WTC11 (cell line): ENCODE measurements around the gene CAV2. TPM values are rescaled to one million over a fixed set of nuclear protein-coding genes. Genes with fewer than 3 reads are reported as not detected.

Experiments used
- ATAC-seq: fragments of 200-7000 bp; cut with Tn5 transposase; 2 replicates; pipeline ENCODE4 v1.10.0; 2021; ENCODE audit warnings: mild to moderate bottlenecking, moderate library complexity
- CTCF ChIA-PET: fragments of 300-600 bp; sonication (Branson Sonifier 250); formaldehyde crosslinking; loops from one replicate; lab custom pipeline; 2021; ENCODE audit warnings: antibody characterized with exemption; lab: Charles Lee
- POLR2A ChIA-PET: fragments of 350-600 bp; sonication (Branson Sonifier 250); formaldehyde crosslinking; loops from one replicate; lab custom pipeline; 2021; ENCODE audit warnings: antibody characterized with exemption; lab: Charles Lee
- DNase-seq: peaks from one replicate; pipeline ENCODE4 v3.0.0; 2021; ENCODE audit warnings: low spot score
- H3K27ac Mint-ChIP-seq: 2 replicates; pipeline ENCODE4 v1.8.0; 2021; ENCODE audit warnings: mixed read lengths
- H3K27me3 Mint-ChIP-seq: 2 replicates; pipeline ENCODE4 v1.8.0; 2021; ENCODE audit warnings: low read depth, mild to moderate bottlenecking, moderate library complexity, mixed read lengths
- H3K36me3 Mint-ChIP-seq: 2 replicates; pipeline ENCODE4 v1.8.0; 2021; ENCODE audit warnings: mixed read lengths
- H3K4me1 Mint-ChIP-seq: 2 replicates; pipeline ENCODE4 v1.8.0; 2022; ENCODE audit warnings: mixed read lengths
- H3K4me3 Mint-ChIP-seq: 2 replicates; pipeline ENCODE4 v1.8.0; 2021; ENCODE audit warnings: mild to moderate bottlenecking, moderate library complexity, mixed read lengths
- H3K9me3 Mint-ChIP-seq: 2 replicates; pipeline ENCODE4 v1.8.0; 2021; ENCODE audit warnings: mixed read lengths
- CBFB ChIP-seq: sonication (generic); formaldehyde crosslinking; IDR thresholded peaks from 2 replicates; pipeline ENCODE4 v1.8.1; 2022; ENCODE audit warnings: mild to moderate bottlenecking, low read depth, missing genetic modification reagents
- ELF4 ChIP-seq: sonication (generic); formaldehyde crosslinking; IDR thresholded peaks from 2 replicates; pipeline ENCODE4 v1.8.1; 2022; ENCODE audit warnings: low read depth, mild to moderate bottlenecking, moderate library complexity, missing genetic modification reagents
- FOXP1 ChIP-seq: sonication (generic); formaldehyde crosslinking; IDR thresholded peaks from 2 replicates; pipeline ENCODE4 v1.8.0; 2022; ENCODE audit warnings: missing genetic modification reagents, mild to moderate bottlenecking, moderate library complexity, borderline replicate concordance
- IRF2 ChIP-seq: sonication (generic); formaldehyde crosslinking; IDR thresholded peaks from 2 replicates; pipeline ENCODE4 v1.8.0; 2022; ENCODE audit warnings: low read depth, missing genetic modification reagents, borderline replicate concordance
- NFATC4 ChIP-seq: fragments of 250-450 bp; sonication (Bioruptor Pico); IDR thresholded peaks from 2 replicates; pipeline ENCODE4 v1.9.0; 2021; ENCODE audit warnings: mild to moderate bottlenecking
- NFE2L1 ChIP-seq: sonication (generic); formaldehyde crosslinking; IDR thresholded peaks from 2 replicates; pipeline ENCODE4 v1.8.1; 2023; ENCODE audit warnings: missing genetic modification reagents
- RORB ChIP-seq: fragments of 250-450 bp; sonication (Bioruptor Pico); IDR thresholded peaks from 2 replicates; pipeline ENCODE4 v1.9.0; 2021; ENCODE audit warnings: mild to moderate bottlenecking
- SMAD4 ChIP-seq: sonication (generic); formaldehyde crosslinking; IDR thresholded peaks from 2 replicates; pipeline ENCODE4 v1.8.0; 2022; ENCODE audit warnings: mild to moderate bottlenecking, missing genetic modification reagents
- SP1 ChIP-seq: sonication (generic); formaldehyde crosslinking; conservative IDR thresholded peaks from 2 replicates; pipeline ENCODE4 v1.8.1; 2022; ENCODE audit warnings: missing genetic modification reagents
- ZNF219 ChIP-seq: sonication (generic); formaldehyde crosslinking; IDR thresholded peaks from 2 replicates; pipeline ENCODE4 v1.8.0; 2023; ENCODE audit warnings: missing genetic modification reagents, mild to moderate bottlenecking, borderline replicate concordance
- ZNF263 ChIP-seq: sonication (generic); formaldehyde crosslinking; IDR thresholded peaks from 2 replicates; pipeline ENCODE4 v1.8.1; 2022; ENCODE audit warnings: low read depth, mild to moderate bottlenecking, moderate library complexity, missing genetic modification reagents
- ZNF671 ChIP-seq: fragments of 250-450 bp; sonication (Bioruptor Pico); IDR thresholded peaks from 2 replicates; pipeline ENCODE4 v1.8.0; 2021; ENCODE audit warnings: mild to moderate bottlenecking
- total RNA-seq: library from RNA; stranded (reverse); gene quantifications from 3 replicates; pipeline ENCODE4 v1.2.3, GENCODE V29; 2021
- TF ChIP-seq, protein P1 (sequence below): sonication (generic); formaldehyde crosslinking; IDR thresholded peaks from 2 replicates; pipeline ENCODE4 v1.8.1; 2022; ENCODE audit warnings: low read depth, missing genetic modification reagents, borderline replicate concordance
- TF ChIP-seq, protein P2 (sequence below): sonication (generic); formaldehyde crosslinking; IDR thresholded peaks from 2 replicates; pipeline ENCODE4 v1.8.1; 2023; ENCODE audit warnings: mild to moderate bottlenecking, missing genetic modification reagents, borderline replicate concordance
- TF ChIP-seq, protein P3 (sequence below): fragments of 250-450 bp; sonication (Bioruptor Pico); IDR thresholded peaks from 2 replicates; pipeline ENCODE4 v1.9.0; 2021; ENCODE audit warnings: mild to moderate bottlenecking
- TF ChIP-seq, protein P4 (sequence below): fragments of 200-600 bp; IDR thresholded peaks from 2 replicates; pipeline ENCODE4 v1.8.0; 2022; ENCODE audit warnings: antibody characterized with exemption
- TF ChIP-seq, protein P5 (sequence below): sonication (generic); formaldehyde crosslinking; IDR thresholded peaks from 2 replicates; pipeline ENCODE4 v1.8.1; 2022; ENCODE audit warnings: missing genetic modification reagents, borderline replicate concordance

Gene CAV2
- total RNA-seq, 1 experiment from 2014 or later: 4.3 TPM

DNA sequence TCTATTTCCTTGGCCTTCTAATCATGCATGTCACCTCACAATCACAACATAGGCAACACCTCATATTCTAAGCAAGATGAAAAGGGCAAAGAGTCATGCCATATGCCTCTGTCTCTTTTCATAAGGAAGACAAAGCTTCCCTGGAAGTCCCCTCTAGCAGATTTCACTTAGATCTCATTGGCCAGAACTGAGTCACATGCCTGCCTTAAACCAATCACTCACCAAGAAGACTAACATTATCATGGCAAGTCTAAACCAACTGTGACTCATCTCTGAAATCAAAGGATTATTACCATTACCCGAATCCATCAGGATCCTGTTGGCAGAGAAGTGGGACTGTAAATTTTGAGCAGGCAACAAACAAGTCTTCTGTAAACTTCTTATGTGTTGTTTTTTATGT is 53.1 kb downstream of the CAV2 start:
- no peak for DNase-seq
- no peak for ATAC-seq
- ChIA-PET CTCF (no interaction called here), POLR2A (no interaction called here)
- no peak for TF ChIP-seq RORB
- TF ChIP-seq FOXP1: no peak
- no peak for TF ChIP-seq ELF4 (CRISPR knock-in tag)
- TF ChIP-seq, protein P1, sequence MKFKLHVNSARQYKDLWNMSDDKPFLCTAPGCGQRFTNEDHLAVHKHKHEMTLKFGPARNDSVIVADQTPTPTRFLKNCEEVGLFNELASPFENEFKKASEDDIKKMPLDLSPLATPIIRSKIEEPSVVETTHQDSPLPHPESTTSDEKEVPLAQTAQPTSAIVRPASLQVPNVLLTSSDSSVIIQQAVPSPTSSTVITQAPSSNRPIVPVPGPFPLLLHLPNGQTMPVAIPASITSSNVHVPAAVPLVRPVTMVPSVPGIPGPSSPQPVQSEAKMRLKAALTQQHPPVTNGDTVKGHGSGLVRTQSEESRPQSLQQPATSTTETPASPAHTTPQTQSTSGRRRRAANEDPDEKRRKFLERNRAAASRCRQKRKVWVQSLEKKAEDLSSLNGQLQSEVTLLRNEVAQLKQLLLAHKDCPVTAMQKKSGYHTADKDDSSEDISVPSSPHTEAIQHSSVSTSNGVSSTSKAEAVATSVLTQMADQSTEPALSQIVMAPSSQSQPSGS (CRISPR knock-in tag): no peak
- TF ChIP-seq, protein P2, sequence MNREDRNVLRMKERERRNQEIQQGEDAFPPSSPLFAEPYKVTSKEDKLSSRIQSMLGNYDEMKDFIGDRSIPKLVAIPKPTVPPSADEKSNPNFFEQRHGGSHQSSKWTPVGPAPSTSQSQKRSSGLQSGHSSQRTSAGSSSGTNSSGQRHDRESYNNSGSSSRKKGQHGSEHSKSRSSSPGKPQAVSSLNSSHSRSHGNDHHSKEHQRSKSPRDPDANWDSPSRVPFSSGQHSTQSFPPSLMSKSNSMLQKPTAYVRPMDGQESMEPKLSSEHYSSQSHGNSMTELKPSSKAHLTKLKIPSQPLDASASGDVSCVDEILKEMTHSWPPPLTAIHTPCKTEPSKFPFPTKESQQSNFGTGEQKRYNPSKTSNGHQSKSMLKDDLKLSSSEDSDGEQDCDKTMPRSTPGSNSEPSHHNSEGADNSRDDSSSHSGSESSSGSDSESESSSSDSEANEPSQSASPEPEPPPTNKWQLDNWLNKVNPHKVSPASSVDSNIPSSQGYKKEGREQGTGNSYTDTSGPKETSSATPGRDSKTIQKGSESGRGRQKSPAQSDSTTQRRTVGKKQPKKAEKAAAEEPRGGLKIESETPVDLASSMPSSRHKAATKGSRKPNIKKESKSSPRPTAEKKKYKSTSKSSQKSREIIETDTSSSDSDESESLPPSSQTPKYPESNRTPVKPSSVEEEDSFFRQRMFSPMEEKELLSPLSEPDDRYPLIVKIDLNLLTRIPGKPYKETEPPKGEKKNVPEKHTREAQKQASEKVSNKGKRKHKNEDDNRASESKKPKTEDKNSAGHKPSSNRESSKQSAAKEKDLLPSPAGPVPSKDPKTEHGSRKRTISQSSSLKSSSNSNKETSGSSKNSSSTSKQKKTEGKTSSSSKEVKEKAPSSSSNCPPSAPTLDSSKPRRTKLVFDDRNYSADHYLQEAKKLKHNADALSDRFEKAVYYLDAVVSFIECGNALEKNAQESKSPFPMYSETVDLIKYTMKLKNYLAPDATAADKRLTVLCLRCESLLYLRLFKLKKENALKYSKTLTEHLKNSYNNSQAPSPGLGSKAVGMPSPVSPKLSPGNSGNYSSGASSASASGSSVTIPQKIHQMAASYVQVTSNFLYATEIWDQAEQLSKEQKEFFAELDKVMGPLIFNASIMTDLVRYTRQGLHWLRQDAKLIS (CRISPR knock-in tag): no peak
- TF ChIP-seq ZNF263 (CRISPR knock-in tag): no peak
- no peak overlapping the region for H3K4me3 Mint-ChIP-seq
- H3K4me1 Mint-ChIP-seq: no peaks in the 10 kb centered on the region
- no peaks in the 10 kb centered on the region; the same call in 1 of the 2 replicates for H3K27me3 Mint-ChIP-seq
- no peaks in the 10 kb centered on the region for H3K9me3 Mint-ChIP-seq
- no peaks in the 10 kb centered on the region for H3K36me3 Mint-ChIP-seq
- H3K27ac Mint-ChIP-seq: no peak overlapping the region

DNA sequence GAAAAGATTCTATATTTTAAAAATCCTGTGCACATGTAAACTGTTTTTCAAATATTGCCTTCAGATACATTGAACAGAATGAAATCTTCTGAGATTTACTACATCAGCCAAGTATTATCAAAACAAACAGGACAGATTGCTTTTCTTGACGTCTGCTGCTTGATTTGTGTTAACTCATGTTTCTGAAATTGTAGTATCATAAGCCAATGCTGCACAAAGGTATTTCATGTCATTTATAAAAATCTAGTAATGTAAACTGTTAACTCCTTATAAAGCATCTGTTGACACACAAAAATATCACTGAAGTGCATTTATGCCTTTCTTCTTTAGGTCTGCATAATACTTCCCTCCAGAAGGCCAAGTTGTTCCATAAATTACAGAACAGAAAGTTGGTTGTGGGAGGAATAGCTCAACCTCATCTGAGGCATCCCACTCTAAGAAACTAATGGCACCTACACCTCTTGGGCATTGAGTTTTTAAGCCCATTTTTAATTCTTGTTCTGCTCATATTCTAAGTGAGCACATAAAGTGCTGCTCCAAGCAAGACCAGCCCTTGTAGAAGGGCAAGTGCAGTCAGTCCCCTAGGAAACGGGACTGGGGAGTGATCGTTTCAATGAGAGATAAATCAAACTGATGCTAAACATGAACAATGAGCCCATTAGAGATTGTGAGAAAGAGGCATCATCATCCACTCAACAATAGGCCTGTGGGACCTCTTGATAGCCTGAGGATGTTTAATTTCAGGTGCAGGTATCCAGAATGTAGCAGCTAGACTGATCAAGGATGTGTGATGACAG is 53.8 kb downstream of the CAV2 start:
- Mint-ChIP-seq H3K27me3 (no peaks in the 10 kb centered on the region; the same call in 1 of the 2 replicates), H3K9me3 (no peaks in the 10 kb centered on the region), H3K4me3 (no peak overlapping the region), H3K4me1 (peaks cover 5% of the 10 kb centered on the region), H3K36me3 (no peaks in the 10 kb centered on the region), H3K27ac (no peak overlapping the region)
- no peak for ATAC-seq
- TF ChIP-seq, protein P3, sequence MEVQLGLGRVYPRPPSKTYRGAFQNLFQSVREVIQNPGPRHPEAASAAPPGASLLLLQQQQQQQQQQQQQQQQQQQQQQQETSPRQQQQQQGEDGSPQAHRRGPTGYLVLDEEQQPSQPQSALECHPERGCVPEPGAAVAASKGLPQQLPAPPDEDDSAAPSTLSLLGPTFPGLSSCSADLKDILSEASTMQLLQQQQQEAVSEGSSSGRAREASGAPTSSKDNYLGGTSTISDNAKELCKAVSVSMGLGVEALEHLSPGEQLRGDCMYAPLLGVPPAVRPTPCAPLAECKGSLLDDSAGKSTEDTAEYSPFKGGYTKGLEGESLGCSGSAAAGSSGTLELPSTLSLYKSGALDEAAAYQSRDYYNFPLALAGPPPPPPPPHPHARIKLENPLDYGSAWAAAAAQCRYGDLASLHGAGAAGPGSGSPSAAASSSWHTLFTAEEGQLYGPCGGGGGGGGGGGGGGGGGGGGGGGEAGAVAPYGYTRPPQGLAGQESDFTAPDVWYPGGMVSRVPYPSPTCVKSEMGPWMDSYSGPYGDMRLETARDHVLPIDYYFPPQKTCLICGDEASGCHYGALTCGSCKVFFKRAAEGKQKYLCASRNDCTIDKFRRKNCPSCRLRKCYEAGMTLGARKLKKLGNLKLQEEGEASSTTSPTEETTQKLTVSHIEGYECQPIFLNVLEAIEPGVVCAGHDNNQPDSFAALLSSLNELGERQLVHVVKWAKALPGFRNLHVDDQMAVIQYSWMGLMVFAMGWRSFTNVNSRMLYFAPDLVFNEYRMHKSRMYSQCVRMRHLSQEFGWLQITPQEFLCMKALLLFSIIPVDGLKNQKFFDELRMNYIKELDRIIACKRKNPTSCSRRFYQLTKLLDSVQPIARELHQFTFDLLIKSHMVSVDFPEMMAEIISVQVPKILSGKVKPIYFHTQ (CRISPR knock-in tag): no peak
- TF ChIP-seq, protein P4, sequence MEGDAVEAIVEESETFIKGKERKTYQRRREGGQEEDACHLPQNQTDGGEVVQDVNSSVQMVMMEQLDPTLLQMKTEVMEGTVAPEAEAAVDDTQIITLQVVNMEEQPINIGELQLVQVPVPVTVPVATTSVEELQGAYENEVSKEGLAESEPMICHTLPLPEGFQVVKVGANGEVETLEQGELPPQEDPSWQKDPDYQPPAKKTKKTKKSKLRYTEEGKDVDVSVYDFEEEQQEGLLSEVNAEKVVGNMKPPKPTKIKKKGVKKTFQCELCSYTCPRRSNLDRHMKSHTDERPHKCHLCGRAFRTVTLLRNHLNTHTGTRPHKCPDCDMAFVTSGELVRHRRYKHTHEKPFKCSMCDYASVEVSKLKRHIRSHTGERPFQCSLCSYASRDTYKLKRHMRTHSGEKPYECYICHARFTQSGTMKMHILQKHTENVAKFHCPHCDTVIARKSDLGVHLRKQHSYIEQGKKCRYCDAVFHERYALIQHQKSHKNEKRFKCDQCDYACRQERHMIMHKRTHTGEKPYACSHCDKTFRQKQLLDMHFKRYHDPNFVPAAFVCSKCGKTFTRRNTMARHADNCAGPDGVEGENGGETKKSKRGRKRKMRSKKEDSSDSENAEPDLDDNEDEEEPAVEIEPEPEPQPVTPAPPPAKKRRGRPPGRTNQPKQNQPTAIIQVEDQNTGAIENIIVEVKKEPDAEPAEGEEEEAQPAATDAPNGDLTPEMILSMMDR: no peak
- no peak for TF ChIP-seq ZNF671 (CRISPR knock-in tag)
- ChIA-PET POLR2A (no interaction called here), CTCF (no interaction called here)
- no peak for DNase-seq

DNA sequence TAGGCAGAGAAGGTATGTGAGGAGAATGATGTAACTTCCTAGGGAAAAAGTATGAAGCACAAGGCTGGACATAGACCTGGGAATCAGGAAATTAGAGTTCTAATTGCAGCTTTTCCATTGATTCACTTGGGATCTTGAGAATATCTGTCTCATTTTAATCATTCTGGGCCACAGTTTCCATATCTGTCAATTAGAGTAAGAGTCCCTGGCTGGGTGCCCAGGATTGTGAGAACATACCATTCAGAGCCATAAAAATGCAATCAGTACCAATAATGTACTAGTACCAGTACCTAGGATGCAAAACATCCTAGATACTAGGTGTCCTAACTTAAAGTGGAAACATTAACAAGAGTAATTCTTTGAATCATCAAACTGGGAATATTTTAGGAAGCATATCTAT is 54.9 kb downstream of the CAV2 start:
- POLR2A ChIA-PET: no interaction called here
- CTCF ChIA-PET: interaction anchor here (1.2 kb wide), 2 partner anchors 28 to 34 kb away, joined by 3 to 4 read pairs; no protein-coding TSS in a partner anchor
- no peak overlapping the region for H3K4me3 Mint-ChIP-seq
- TF ChIP-seq, protein P5, sequence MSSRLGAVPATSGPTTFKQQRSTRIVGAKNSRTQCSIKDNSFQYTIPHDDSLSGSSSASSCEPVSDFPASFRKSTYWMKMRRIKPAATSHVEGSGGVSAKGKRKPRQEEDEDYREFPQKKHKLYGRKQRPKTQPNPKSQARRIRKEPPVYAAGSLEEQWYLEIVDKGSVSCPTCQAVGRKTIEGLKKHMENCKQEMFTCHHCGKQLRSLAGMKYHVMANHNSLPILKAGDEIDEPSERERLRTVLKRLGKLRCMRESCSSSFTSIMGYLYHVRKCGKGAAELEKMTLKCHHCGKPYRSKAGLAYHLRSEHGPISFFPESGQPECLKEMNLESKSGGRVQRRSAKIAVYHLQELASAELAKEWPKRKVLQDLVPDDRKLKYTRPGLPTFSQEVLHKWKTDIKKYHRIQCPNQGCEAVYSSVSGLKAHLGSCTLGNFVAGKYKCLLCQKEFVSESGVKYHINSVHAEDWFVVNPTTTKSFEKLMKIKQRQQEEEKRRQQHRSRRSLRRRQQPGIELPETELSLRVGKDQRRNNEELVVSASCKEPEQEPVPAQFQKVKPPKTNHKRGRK: no peak
- TF ChIP-seq NFATC4 (CRISPR knock-in tag) (no peak), SMAD4 (no peak), NFE2L1 (CRISPR knock-in tag) (no peak), SP1 (CRISPR knock-in tag) (no peak), CBFB (no peak), IRF2 (CRISPR knock-in tag) (no peak), ZNF219 (no peak)
- TF ChIP-seq, protein P3 (CRISPR knock-in tag): no peak

More for the DNA sequence above, 54.9 kb downstream of the CAV2 start:
- Mint-ChIP-seq H3K36me3 (no peaks in the 10 kb centered on the region), H3K27ac (no peak overlapping the region), H3K27me3 (no peaks in the 10 kb centered on the region; the same call in 1 of the 2 replicates), H3K4me1 (peaks cover 5% of the 10 kb centered on the region), H3K9me3 (no peaks in the 10 kb centered on the region)
- ATAC-seq (no peak), DNase-seq (no peak)
